Activated CD4-positive, alpha-beta T cell treated with anti-CD3 and anti-CD28 coated beads, Interleukin-2, amount 10 ng/mL, durations not matched to agents 24 days and 14 days (primary cell): Measurements from ENCODE around the gene ITPK1. TPM values are rescaled to one million over a fixed set of nuclear protein-coding genes. Genes with fewer than 3 reads are reported as not detected.
"Not testable (repeated sequence)": the region's sequence is repeated elsewhere in the genome, so short reads cannot be mapped to it uniquely, and the experiment has no call there.

Experiments
- DNase-seq: peaks from one replicate; pipeline ENCODE4 v3.0.0; 2022
- H3K27ac Mint-ChIP-seq: one replicate; pipeline ENCODE4 v1.8.0; 2022; ENCODE audit warnings: mild to moderate bottlenecking, mixed read lengths
- H3K27me3 Mint-ChIP-seq: one replicate; pipeline ENCODE4 v1.8.0; 2022; ENCODE audit warnings: mixed read lengths
- H3K36me3 Mint-ChIP-seq: one replicate; pipeline ENCODE4 v1.8.0; 2022; ENCODE audit warnings: low read depth, mild to moderate bottlenecking, mixed read lengths
- H3K4me1 Mint-ChIP-seq: one replicate; pipeline ENCODE4 v1.8.0; 2021; ENCODE audit warnings: mixed read lengths
- H3K4me3 Mint-ChIP-seq: one replicate; pipeline ENCODE4 v1.8.0; 2022; ENCODE audit warnings: mild to moderate bottlenecking, moderate library complexity, mixed read lengths
- H3K9me3 Mint-ChIP-seq: one replicate; pipeline ENCODE4 v1.8.0; 2021; ENCODE audit warnings: mixed read lengths
- intact Hi-C: fragments of 100-400 bp; cut with micrococcal nuclease; formaldehyde crosslinking; loops from one replicate; pipeline ENCODE4 v1.15.1; 2023
- total RNA-seq: library from RNA; stranded (reverse); gene quantifications from 2 replicates; pipeline ENCODE4 v1.2.3, GENCODE V29; 2022

Gene ITPK1
- total RNA-seq, 1 donor from 2014 or later, result 71.0 TPM

- peaks cover 3% of the 10 kb centered on the region for H3K27me3 Mint-ChIP-seq
- H3K9me3 Mint-ChIP-seq, result no peaks in the 10 kb centered on the region
- no peak overlapping the region for H3K27ac Mint-ChIP-seq
- no peaks in the 10 kb centered on the region for H3K36me3 Mint-ChIP-seq
- intact Hi-C loops, result no loop called here
- no peak overlapping the region for H3K4me3 Mint-ChIP-seq
- H3K4me1 Mint-ChIP-seq, result peaks cover 4% of the 10 kb centered on the region
- no peak for DNase-seq
These were observed 27.3 kb upstream of the ITPK1 start for GRCh38 chr14:93142854-93143652.

DNA sequence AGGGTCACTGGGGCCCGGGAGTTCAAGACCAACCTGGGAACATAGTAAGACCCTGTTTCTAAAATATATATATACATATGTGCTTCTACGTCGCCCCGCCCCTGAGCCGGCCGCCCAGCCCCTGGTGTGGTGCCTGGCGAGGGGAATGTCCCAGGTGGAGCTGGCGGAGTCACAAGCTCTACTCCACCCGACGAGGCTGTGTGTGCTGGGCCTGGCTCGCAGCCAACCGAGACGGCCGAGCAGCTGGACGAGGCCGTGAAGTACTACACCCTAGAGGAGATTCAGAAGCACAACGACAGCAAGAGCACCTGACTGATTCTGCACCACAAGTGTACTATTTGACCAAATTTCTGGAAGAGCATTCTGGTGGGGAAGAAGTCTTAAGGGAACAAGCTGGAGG is 22.1 kb upstream of the ITPK1 start:
- no peak overlapping the region for H3K27ac Mint-ChIP-seq
- H3K36me3 Mint-ChIP-seq, result no peaks in the 10 kb centered on the region
- peaks cover 3% of the 10 kb centered on the region for H3K27me3 Mint-ChIP-seq
- no peak for DNase-seq
- H3K4me1 Mint-ChIP-seq, result peaks cover 4% of the 10 kb centered on the region
- no peaks in the 10 kb centered on the region for H3K9me3 Mint-ChIP-seq
- intact Hi-C loops, result no loop called here
- no peak overlapping the region for H3K4me3 Mint-ChIP-seq

- intact Hi-C loops, result not testable (repeated sequence)
These were observed 20.8 kb upstream of the ITPK1 start for GRCh38 chr14:93136508-93136907.

DNA sequence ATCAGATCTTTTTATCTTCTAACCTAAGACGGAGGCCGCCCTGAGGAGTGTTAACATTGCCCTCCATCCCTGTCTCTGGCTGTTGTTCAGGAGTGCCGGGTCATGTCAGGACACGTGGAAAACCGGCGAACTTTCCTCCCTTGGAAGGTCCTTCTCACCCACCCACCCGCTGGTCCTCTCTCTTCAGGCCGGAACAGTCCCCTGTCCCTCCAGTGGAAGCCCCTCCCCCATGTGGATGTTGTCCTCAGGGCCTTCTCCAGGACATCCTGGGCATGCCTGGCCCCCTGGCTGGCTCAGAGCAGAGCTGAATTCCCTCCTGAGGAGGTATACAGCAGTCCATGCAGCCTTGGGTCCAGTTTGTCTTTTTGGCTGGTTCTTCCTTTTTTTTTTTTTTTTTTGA is 20.3 kb upstream of the ITPK1 start:
- no peak overlapping the region for H3K27ac Mint-ChIP-seq
- peaks cover 4% of the 10 kb centered on the region for H3K4me1 Mint-ChIP-seq
- no peaks in the 10 kb centered on the region for H3K9me3 Mint-ChIP-seq
- H3K36me3 Mint-ChIP-seq, result no peaks in the 10 kb centered on the region
- peaks cover 3% of the 10 kb centered on the region for H3K27me3 Mint-ChIP-seq
- no peak overlapping the region for H3K4me3 Mint-ChIP-seq
- intact Hi-C loops, result no loop called here
- DNase-seq, result no peak

More at GRCh38 chr14:93136508-93136907, 20.8 kb upstream of the ITPK1 start:
- not testable (repeated sequence) for DNase-seq, H3K27me3 Mint-ChIP-seq, H3K27ac Mint-ChIP-seq, H3K4me1 Mint-ChIP-seq, H3K9me3 Mint-ChIP-seq, H3K36me3 Mint-ChIP-seq, H3K4me3 Mint-ChIP-seq

GRCh38 chr14:93135399-93135798 is 19.7 kb upstream of the ITPK1 start:
- intact Hi-C loops, result no loop called here
- no peak for DNase-seq
- H3K27ac Mint-ChIP-seq, result no peak overlapping the region
- no peaks in the 10 kb centered on the region for H3K27me3 Mint-ChIP-seq
- peaks cover 4% of the 10 kb centered on the region for H3K4me1 Mint-ChIP-seq
- H3K9me3 Mint-ChIP-seq, result no peaks in the 10 kb centered on the region
- H3K4me3 Mint-ChIP-seq, result no peak overlapping the region
- H3K36me3 Mint-ChIP-seq, result no peaks in the 10 kb centered on the region

DNA sequence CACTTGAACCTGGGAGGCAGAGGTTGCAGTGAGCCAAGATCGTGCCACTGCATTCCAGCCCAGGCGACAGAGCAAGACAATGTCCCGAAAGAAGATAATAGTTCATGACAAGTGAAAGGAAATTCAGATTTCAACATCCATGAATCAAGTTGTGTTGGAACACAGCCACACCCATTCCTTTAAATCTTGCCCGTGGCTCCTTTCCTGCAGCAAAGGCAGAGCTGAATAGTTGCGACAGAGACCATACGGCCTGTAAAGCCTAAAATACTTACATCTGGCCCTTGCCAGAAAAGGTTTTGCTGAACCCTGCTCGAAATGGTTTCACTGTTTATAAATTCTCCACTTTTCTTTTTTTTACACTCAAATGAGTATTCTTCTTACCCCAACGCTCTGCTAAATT is 17.7 kb upstream of the ITPK1 start:
- no peaks in the 10 kb centered on the region for H3K4me1 Mint-ChIP-seq
- intact Hi-C loops, result no loop called here
- DNase-seq, result no peak
- no peak overlapping the region for H3K4me3 Mint-ChIP-seq
- H3K27ac Mint-ChIP-seq, result no peak overlapping the region
- H3K36me3 Mint-ChIP-seq, result no peaks in the 10 kb centered on the region
- no peaks in the 10 kb centered on the region for H3K9me3 Mint-ChIP-seq
- peaks cover 8% of the 10 kb centered on the region for H3K27me3 Mint-ChIP-seq

DNA sequence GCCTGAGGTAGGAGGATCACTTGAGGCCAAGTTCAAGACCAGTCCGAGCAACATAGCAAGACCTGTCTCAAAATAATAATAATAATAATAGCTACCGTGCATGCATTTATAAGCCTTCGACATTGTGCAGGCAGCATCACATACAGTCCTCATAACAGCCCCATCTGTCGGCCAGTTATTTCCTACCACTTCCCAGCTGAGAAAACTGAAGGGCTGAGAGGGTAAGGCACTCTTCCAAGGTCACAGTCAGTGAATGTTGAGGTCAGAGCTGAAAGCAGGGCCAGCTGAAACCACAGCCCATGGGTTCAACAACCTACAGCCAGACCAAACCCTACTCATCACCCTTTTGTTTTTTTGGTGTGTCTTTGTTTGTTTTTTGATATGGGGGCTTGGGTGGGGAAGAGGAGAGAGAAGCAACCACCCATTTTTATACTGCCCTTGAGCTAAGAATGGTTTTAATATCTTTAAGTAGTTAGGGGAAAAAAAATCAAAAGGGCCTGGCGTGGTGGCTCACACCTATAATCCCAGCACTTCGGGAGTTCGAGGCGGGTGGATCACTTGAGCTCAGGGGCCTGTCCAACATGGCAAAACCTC is 16.8 kb upstream of the ITPK1 start:
- Mint-ChIP-seq H3K4me1 (no peaks in the 10 kb centered on the region), H3K36me3 (no peaks in the 10 kb centered on the region), H3K4me3 (no peak overlapping the region), H3K27ac (peak overlapping the region; percentile 70), H3K27me3 (peaks cover 10% of the 10 kb centered on the region), H3K9me3 (no peaks in the 10 kb centered on the region)
- intact Hi-C loops, result no loop called here
- peak; percentile 79 for DNase-seq

DNA sequence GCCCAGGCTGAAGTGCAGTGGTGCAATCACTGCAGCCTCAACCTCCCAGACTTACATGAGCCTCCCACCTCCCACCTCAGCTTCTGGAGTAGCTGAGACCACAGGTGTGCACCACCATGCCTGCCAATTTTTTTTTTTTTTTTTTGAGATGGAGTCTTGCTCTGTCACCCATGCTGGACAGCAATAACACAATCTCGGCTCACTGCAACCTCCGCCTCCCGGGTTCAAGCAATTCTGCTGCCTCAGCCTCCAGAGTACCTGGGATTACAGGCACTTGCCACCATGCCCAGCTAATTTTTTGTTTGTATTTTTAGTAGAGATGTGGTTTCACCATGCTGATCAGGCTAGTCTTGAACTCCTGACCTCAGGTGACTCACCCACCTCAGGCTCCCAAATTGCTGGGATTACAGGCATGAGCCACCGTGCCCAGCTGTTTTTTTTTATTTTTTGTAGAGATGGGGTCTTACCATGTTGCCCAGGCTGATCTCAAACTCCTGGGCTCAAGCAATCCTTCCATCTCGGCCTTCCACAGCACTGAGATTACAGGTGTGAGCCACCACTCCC is 15.6 kb upstream of the ITPK1 start:
- H3K27ac Mint-ChIP-seq, H3K9me3 Mint-ChIP-seq, H3K4me1 Mint-ChIP-seq, H3K4me3 Mint-ChIP-seq, DNase-seq, intact Hi-C loops, H3K36me3 Mint-ChIP-seq: not testable (repeated sequence)
- H3K27me3 Mint-ChIP-seq, result peaks cover 11% of the 10 kb centered on the region

DNA sequence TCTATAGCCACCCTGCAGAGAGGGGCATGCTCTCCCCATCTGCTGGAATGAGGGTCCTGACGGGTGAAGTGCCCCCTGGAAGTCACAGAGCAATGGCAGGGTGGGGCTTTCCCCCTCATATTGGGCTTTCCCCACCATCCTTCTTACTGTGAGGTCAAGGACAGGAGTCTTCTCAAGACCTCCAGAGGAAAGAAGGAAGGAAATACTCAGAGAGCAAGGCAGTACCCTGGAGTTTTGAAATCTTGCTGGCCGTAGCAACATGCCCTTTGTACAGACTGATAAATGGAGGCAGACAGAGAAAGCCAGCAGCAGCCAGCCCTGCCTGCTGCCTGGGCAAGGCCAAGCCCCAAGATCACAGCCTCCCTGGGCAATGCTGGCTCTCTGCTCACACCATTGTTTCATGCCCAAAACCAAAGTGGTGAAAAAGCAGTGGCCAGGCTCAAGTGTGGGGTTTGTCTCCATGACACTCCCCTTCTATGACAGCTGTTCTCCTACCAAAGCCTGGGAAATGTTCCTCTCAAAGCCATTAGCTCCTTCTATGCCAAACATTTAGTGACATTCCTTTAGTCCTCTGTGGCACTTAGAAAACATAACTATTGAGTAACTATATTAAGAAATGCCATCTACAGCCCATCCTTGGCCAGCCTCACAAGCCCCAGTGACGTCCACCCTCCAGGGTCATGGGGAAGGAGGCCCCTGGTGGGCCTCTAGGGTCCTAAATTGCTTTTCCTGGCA is 13.2 kb upstream of the ITPK1 start:
- DNase-seq, result no peak
- H3K4me1 Mint-ChIP-seq, result no peaks in the 10 kb centered on the region
- H3K9me3 Mint-ChIP-seq, result no peaks in the 10 kb centered on the region
- H3K36me3 Mint-ChIP-seq, result no peaks in the 10 kb centered on the region
- H3K27ac Mint-ChIP-seq, result no peak overlapping the region
- no peak overlapping the region for H3K4me3 Mint-ChIP-seq
- H3K27me3 Mint-ChIP-seq, result peaks cover 16% of the 10 kb centered on the region
- intact Hi-C loops, result no loop called here

DNA sequence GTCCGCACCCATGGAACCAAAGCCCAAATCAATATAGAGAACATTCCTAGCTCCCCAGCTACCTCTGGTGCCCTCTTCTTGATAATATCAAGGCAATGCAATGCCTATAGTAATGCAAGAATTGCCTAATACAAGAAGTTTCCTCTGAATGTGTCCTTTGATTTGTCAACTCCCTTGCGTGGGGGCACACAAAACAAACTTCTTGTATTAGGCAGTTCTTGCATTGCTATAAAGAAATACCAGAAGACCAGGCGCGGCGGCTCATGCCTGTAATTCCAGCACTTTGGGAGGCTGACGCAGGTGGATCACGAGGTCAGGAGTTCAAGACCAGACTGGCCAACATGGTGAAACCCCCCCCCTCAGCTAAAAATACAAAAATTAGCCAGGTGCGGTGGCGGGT is 10.4 kb upstream of the ITPK1 start:
- no peaks in the 10 kb centered on the region for H3K36me3 Mint-ChIP-seq
- intact Hi-C loops, result no loop called here
- no peaks in the 10 kb centered on the region for H3K4me1 Mint-ChIP-seq
- H3K27me3 Mint-ChIP-seq, result peaks cover 16% of the 10 kb centered on the region
- H3K9me3 Mint-ChIP-seq, result no peaks in the 10 kb centered on the region
- H3K4me3 Mint-ChIP-seq, result no peak overlapping the region
- DNase-seq, result no peak
- H3K27ac Mint-ChIP-seq, result no peak overlapping the region

DNA sequence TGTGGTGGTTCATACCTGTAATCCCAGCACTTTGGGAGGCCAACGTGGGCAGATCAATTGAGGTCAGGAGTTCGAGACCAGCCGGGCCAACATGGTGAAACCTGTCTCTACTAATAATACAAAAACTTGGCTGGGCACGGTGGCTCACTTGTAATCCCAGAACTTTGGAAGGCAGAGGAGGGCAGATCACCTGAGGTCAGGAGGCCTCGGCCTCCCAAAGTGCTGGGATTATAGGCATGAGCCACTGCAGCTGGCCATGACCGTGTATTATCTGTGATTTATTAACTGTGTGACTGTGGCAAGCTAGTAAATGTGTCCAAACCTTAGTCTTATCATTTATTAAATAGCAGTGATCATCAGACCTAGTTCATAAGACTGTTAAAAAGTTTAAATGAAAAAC is 7.1 kb upstream of the ITPK1 start:
- no peak for DNase-seq
- Mint-ChIP-seq H3K36me3 (no peaks in the 10 kb centered on the region), H3K27me3 (peaks cover 8% of the 10 kb centered on the region), H3K27ac (no peak overlapping the region), H3K9me3 (no peaks in the 10 kb centered on the region), H3K4me1 (no peaks in the 10 kb centered on the region), H3K4me3 (no peak overlapping the region)
- intact Hi-C loops, result no loop called here

GRCh38 chr14:93121030-93121834 is 5.5 kb upstream of the ITPK1 start:
- H3K4me3 Mint-ChIP-seq, result no peak overlapping the region
- intact Hi-C loops, result no loop called here
- H3K36me3 Mint-ChIP-seq, result no peaks in the 10 kb centered on the region
- H3K9me3 Mint-ChIP-seq, result no peaks in the 10 kb centered on the region
- peaks cover 6% of the 10 kb centered on the region for H3K4me1 Mint-ChIP-seq
- DNase-seq, result no peak
- H3K27ac Mint-ChIP-seq, result no peak overlapping the region
- H3K27me3 Mint-ChIP-seq, result peaks cover 5% of the 10 kb centered on the region

DNA sequence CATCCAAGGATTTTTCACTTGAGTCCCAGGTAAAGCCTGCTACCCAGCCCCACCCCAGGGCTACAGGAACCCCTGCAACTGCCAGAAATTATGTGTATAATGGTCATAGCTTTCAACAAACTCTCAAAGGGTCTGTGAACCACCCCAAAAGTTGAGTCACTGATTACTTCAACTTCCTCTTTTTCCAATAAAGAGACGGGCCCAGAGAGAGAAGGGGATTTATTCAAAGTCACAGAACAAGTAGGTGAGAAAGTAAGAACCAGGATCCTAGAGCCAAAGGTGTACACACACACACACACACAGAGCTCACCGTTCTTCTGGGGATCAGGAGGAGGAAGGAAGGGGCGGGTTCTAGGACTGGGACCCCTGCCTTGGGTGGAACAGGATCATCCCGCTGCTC is 4.8 kb upstream of the ITPK1 start:
- no peak overlapping the region for H3K27ac Mint-ChIP-seq
- peaks cover 5% of the 10 kb centered on the region for H3K27me3 Mint-ChIP-seq
- H3K4me1 Mint-ChIP-seq, result peaks cover 6% of the 10 kb centered on the region
- intact Hi-C loops, result no loop called here
- H3K9me3 Mint-ChIP-seq, result no peaks in the 10 kb centered on the region
- no peak for DNase-seq
- no peak overlapping the region for H3K4me3 Mint-ChIP-seq
- H3K36me3 Mint-ChIP-seq, result no peaks in the 10 kb centered on the region
